ENCODE results near the gene HOXC10. TPM values are rescaled to one million over a fixed set of nuclear protein-coding genes. Genes with fewer than 3 reads are reported as not detected.

The HOXC10 gene
- total and polyA plus RNA-seq, 7 donors = not detected

DNA sequence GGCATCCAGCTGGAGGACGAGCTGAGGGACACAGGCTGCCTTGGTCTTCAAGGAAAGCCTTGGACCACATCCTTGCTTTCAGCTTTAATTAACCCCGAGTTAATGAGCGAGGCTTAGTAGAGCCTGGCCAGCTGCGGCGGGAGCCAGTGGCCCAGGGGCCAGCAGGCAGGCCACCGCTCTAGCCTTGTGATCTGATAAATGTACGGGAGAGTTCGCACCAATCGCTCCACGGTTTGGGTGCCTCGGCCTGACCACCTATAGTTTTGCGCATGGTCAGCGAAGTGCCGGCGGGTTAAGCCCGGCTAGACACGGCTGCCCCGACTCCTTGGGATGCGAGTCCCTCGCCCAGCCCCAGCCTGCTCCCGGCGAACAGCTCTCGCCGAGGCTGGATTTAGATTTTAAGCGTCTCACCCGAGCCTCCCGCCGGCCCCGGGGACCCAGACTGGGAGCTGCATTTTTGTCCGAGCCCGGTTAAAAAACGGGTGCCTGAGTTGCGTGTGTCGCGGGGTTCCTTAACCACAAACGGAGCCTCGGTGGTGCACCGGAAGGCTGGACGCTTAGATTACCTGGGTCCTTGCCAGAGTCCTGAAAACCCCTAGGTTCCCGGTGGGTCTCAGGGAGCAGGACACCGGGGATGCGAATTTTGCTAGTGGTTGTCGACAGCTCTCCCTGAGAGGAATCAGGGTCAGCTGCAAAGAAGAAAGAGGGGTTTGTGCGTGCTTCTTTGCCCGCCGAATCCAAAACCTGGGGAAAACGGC, 33.2 kb upstream of the HOXC10 start:
- TF ChIP-seq, protein P1, sequence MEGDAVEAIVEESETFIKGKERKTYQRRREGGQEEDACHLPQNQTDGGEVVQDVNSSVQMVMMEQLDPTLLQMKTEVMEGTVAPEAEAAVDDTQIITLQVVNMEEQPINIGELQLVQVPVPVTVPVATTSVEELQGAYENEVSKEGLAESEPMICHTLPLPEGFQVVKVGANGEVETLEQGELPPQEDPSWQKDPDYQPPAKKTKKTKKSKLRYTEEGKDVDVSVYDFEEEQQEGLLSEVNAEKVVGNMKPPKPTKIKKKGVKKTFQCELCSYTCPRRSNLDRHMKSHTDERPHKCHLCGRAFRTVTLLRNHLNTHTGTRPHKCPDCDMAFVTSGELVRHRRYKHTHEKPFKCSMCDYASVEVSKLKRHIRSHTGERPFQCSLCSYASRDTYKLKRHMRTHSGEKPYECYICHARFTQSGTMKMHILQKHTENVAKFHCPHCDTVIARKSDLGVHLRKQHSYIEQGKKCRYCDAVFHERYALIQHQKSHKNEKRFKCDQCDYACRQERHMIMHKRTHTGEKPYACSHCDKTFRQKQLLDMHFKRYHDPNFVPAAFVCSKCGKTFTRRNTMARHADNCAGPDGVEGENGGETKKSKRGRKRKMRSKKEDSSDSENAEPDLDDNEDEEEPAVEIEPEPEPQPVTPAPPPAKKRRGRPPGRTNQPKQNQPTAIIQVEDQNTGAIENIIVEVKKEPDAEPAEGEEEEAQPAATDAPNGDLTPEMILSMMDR (IDR thresholded peaks at IDR 0.05) = no peak
- TF ChIP-seq POLR2AphosphoS5 (IDR thresholded peaks at IDR 0.05) = no peak
- TF ChIP-seq EP300 (IDR thresholded peaks at IDR 0.05) = no peak
- H3K27me3 ChIP-seq = peaks cover 81 to 100% (median 99%) of the 10 kb centered on the region in 3 donors
- H3K4me1 ChIP-seq = peaks cover 0 to 33% (median 14%) of the 10 kb centered on the region in 4 donors
- intact Hi-C loops (cut with DNase I) = no loop called here
- no peaks in the 10 kb centered on the region for H3K36me3 ChIP-seq
- H3K27ac ChIP-seq = no peak overlapping the region
- WGBS, 2 donors = 4 to 12% methylated on average over 47 of the region's 47 CpGs
- no peak overlapping the region for H3K4me3 ChIP-seq
- H3K9me3 ChIP-seq = no peaks in the 10 kb centered on the region
- no peak for DNase-seq

DNA sequence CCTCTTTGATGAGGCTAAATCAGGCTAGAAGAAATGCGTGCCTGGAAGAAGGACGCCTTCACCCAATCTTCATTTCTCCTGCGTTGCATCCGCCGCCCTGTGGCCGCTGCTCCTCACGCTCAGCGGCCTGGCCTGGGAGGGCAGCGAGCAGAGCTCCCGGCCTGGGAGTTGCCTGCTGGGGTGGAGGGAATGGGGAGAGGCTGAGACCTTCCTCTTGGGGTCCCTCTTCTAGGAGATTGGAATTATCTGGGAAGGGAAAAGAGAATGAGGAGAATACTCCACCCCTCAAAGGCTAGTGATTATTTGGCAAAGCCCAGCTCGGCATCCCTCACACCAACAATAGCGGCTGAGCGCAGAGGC, 32.6 kb upstream of the HOXC10 start:
- 6 to 8% methylated on average over 13 of the region's 13 CpGs for WGBS, 2 donors
- Histone ChIP-seq H3K9me3 (no peaks in the 10 kb centered on the region), H3K4me3 (no peak overlapping the region), H3K27me3 (peaks cover 81 to 100% (median 99%) of the 10 kb centered on the region in 3 donors), H3K27ac (no peak overlapping the region), H3K36me3 (no peaks in the 10 kb centered on the region), H3K4me1 (peaks cover 0 to 33% (median 14%) of the 10 kb centered on the region in 4 donors)
- no peak for DNase-seq
- TF ChIP-seq, protein P1 (IDR thresholded peaks at IDR 0.05) = no peak
- TF ChIP-seq POLR2A (IDR thresholded peaks at IDR 0.05) (no peak), EP300 (IDR thresholded peaks at IDR 0.05) (no peak), POLR2AphosphoS5 (IDR thresholded peaks at IDR 0.05) (no peak)
- intact Hi-C loops (cut with DNase I) = no loop called here

DNA sequence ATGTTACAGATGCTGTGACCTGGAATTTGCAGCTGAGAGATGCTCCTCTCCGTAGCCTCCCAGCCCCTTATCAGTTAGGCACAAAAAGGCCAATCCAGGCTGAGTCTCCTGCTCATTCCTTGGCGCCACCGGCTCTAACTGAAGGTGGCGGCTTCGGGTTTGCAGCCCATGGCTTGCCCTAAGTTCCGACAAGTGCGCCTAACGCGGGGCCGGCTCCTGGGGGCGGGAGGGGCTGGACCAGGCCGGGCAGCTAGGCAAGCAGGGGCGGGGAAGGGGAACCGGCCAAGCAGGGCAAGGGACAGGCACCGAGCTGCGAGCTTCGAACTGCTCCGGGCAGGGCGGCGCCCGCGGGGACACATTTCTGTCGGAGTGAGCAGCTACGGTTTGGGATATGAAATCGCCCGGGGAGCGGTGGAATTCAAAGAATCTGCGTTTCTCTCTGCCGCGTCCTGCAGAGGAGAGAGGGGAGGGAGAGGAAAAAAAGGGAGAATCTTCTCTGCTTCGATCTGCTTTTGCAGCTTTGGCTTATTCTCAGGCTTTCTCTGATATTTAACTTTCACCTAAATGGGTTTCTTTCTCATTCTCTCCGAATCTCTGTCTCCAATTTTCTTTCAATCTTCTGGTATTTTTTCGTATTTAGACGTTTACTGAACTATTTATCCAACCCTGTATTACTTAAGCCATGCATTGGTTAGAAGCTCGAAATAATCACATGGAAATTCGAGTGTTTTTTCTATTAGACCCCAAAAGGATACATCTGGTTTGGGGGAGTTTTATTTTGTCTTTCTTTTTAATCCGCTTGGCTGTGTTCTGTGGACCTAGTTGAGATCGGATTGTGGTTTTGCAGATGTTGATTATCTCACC, 31.8 kb upstream of the HOXC10 start:
- Histone ChIP-seq H3K27ac (no peak overlapping the region), H3K36me3 (no peaks in the 10 kb centered on the region), H3K9me3 (no peaks in the 10 kb centered on the region), H3K4me1 (peaks cover 0 to 33% (median 14%) of the 10 kb centered on the region in 4 donors), H3K4me3 (no peak overlapping the region), H3K27me3 (peaks cover 84 to 100% (median 99%) of the 10 kb centered on the region in 3 donors)
- intact Hi-C loops (cut with DNase I) = no loop called here
- no peak for DNase-seq
- TF ChIP-seq POLR2A (IDR thresholded peaks at IDR 0.05) = no peak
- TF ChIP-seq, protein P1 (IDR thresholded peaks at IDR 0.05) = no peak
- 5 to 6% methylated on average over 38 of the region's 38 CpGs for WGBS, 2 donors

DNA sequence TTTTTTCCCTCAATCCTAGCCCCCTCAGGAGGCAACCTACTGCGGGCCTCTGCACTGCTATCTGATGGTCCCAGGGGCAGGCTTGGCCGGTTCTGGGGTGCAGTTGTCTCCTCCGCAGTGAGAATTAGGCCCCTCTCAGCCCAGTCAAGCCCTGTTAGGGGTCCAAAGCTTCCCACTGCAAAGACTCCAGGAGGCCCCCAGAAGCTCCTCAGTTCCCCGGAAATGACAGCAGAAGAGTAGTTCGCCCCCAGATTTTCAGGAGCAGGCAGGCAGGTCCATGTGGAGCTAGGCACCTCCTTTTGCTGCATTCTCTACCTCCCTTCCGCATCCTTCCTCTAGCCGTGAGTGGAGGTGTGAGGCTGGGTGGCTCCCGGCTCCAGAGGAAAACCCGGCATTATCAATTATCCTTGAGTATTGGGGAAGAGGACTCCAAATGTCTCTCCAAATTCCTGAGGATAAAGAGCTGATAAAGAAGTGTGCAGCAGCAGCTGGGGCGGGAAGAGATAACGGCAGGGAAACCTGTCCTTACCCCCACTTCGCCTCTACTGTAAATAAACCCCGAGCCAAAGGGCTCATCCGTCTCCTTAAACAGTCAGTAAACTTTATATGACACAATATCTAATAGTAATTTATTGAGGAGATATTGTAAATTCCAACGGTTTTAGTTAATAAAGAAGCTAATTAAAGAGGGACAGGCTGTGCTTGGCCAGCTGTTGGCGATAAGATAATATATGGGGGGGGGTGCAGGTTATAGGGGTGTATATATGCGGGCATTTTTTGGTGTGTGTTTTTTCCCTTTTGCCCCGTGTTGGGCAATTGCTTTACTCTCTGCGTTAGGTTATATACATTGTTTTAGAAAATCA, 30.9 kb upstream of the HOXC10 start:
- Histone ChIP-seq H3K4me1 (peaks cover 0 to 33% (median 14%) of the 10 kb centered on the region in 4 donors), H3K27ac (no peak overlapping the region), H3K9me3 (no peaks in the 10 kb centered on the region), H3K4me3 (no peak overlapping the region), H3K27me3 (peaks cover 88 to 100% (median 100%) of the 10 kb centered on the region in 3 donors), H3K36me3 (no peaks in the 10 kb centered on the region)
- no peak for TF ChIP-seq EP300 (IDR thresholded peaks at IDR 0.05)
- intact Hi-C loops (cut with DNase I) = no loop called here
- 6 to 7% methylated on average over 19 of the region's 19 CpGs for WGBS, 2 donors
- no peak for DNase-seq
